GM18508 (cell line): ENCODE results near the gene ADGRB2.
"Not testable (repeated sequence)": the region's sequence is repeated elsewhere in the genome, so short reads cannot be mapped to it uniquely, and the experiment has no call there.

Experiments used
- ATAC-seq: cut with Tn5 transposase; IDR thresholded peaks from one replicate; pipeline ENCODE4 v1.9.1; 2021; ENCODE audit warnings: moderate number of reproducible peaks; ENCODE audit not compliant: insufficient read depth, unreplicated experiment

Gene ADGRB2

DNA sequence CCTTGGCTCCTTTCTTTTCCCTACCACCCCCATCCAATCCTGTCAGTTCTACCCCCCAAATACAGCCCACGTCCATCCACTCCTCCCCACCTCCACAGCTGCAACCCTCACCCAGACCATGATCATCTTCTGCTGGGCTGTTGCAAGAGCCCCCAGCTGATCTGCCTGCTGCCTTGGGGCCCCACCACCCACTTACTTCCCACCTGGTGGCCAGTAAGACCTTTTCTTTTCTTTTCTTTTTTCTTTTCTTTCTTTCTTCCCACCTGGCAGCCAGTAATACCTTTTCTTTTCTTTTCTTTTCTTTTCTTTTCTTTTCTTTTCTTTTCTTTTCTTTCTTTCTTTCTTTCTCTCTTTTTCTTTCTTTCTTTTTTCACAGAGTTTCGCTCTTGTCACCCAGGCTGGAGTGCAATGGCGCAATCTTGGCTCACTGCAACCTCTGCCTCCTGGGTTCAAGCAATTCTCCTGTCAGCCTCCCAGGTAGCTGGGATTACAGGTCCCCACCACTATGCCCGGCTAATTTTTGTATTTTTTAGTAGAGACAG is 57.0 kb downstream of the ADGRB2 start:
- not testable (repeated sequence) for ATAC-seq

DNA sequence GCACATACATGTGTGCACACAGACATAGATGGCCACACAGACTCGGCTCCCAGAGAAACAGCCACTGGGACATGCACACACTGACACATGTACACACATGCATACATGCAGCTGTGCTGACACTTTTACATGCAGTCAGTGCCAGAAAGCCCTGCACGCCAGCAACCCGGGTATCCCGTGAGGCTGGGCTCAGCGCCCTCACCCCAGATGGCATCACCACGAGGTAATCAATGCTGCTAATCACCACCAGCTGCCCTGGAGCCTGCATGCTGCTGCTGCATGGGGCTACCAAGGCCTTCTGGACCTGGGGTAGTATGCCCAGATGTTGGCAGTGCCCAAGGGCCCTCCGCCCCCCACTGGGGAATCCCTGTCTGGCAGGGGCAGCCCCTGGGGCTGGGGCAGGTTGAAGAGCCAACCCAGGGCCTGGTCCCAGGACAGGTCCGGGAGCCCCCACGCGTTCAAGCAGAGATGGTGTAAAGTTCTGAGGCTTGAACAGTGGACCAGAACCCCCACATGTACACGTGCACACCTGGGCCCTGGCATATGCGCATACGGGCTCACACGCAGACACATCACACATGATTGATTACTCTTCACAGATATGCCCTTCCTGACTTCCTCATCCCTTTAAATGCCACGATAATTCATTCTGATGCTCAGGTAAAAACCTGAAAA is 57.6 kb downstream of the ADGRB2 start:
- ATAC-seq, result no peak

DNA sequence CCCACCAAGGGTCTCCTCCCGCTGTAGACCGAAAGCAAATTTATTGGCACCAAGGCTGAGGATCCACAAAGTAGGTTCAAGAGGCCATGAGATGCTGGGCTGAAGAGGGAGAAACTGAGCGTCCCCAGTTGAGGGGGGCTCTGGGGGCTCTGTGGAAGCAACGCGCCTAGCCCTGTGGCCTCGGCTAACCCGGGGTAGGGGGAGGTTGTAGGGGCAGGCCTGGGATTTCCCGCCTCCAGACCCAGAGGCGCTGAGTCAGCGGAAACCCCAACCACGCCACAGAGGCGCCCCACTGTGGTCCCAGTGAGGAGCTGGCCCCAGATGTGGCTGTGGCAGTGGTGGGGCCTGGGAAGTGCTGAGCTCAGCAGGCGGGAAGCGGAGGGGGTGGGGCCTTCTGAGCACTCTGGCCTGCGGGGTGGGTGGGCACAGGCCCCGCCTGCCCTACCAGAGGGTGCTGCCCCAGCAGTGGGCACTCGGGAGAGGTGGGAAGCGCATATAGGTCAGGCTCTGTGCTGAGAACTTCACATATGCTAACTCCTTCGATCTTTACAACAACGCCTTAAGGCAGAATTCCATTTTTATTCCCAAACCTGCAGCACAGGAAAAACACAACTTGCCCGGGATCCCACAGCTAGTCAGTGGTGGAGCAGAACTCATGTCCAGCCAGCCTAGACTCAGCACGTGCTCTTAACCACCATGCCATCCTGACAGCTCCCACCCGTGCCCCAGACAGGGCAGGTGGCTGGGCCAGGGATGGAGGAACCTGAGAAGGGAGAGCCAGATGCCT is 58.9 kb downstream of the ADGRB2 start:
- ATAC-seq, result no peak

DNA sequence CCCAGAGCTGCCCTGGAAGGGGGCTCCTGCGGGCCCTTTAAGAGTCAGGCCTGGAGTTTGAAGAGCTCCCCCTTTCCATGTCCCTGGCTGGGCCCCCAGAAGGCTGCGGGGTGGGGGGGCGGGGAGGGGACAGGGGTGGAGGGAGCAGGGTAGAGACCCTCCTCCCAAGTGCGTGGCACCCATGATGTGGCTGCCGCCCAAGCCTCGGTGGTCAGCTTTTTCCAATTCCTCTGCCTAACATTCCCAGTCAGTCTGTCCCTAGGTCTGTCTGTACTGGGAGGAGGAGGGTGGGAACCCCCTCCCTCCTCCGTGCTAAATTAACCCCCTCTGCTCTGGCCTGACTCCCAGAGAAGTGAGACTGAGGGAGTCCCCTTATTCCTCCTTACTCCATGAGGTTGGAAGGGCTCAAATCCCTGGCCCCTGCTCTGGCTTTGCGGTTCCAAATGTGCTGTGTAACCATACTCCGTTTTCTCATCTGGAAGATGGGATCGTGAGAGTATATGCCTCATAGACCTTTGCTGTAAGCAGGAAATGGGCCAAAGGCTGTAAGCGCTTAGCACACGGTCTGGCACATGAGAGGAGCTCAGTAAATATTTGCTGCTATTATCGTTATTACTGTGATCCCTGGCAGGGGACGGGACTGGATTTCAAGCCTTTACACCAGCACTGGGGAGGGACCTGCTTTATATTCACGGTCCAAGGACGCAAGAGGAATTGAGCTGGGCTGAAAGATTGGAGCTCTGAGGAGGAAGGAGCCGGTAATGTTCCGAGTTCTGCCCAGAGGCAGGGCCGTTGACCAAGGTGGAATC is 59.7 kb downstream of the ADGRB2 start:
- ATAC-seq, result no peak

DNA sequence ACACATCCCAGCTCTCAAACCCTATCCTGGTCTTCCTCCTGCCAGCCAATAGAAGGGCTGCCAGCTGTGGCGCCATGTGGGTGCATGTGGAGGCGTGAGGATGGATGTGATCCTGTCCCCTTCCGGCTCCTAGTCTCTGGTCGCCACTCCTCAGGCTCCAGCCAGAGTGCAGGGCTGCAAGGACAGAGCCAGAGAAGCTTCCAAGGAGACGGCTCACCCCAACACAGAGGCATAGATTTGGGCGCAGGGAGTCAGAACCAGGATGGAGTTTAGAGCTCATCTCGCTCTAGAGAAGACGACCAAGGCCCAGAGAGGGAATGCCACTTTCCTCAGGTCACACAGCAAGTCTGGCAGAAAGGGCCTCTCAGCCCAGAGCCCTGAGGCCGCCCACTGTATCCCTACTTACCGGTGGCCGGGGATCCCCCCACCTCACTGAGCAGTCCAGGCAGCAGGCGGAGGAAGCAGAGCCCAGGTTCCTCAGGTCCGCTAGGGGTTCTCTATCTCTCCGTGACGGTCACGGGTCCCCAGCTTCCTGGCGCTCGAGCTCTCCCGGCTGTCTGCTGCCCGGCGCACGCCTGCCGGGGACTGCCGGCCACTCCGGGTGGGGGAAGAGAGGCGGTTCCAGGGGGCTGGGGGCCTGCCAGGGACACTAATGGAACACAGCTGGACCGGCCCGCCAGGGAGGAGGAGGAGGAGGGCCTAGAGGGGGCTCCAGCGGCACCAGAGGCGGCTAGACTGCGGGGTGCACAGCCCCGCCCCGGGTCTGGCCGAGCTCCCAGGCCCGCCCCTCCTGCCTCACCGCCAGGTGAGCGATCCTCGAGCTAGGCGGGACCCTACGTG is 60.5 kb downstream of the ADGRB2 start, which contains the start of gene COL16A1:
TSS of gene COL16A1 (minus strand) at position 587 of the 840 bp plus-strand sequence. CDS start 1,824 bp downstream, outside the sequence.
- no peak for ATAC-seq

DNA sequence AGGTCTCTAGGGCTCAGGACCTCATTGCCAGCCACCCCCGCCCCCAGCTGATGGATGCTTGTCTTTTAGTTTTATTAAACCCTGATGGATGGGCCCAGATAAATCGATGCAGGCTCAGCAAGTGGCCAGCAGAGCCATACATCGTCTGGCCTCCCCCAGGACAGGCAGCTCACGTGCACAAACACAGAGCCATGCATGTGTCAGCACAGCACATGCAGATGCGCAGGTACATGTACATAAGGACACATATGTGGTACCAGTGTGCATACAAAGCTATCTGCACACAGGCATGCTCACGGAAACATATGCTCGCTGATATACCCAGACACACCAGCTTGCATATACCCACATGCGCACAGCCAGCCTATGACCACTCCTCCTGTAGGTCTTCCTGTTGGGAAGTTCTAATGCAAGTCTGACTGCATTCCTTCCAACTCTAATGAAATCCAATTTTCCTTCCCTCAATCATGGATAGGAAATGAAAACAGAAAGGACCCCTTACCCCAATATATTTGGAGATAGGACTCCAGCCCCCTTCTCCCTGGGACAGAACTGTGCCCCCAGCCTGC is 61.2 kb downstream of the ADGRB2 start:
- ATAC-seq, result no peak

DNA sequence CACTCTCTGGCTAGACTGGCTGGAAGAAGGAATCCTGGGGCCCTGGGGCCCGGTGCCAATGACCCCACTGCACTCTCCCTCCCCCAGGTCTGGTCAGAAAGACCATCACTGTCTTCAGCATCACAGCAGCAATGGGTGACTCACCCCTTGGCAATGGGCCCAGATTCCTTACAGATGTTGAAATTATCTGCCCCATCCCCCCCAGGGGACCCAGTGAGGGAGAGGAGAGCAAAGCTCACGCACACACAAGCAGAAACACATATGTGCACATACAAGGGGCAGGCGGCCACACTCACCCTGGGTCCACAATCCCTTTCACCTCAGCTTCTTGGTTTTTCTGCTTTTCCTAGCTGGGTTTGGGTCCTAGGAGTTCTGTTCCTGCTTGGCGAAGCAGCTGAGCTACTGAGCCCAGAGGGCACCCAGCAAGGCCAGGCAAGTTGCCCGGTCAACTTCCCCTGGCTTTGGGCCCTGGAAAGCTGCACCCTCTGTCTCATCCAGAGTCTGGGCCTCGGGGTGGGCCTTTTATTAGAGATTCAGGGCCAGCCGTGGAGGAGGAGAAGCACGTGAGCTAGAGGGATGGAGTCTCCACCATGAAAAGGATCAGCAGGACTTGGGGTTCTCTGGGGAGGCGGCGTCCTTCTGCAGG is 62.9 kb downstream of the ADGRB2 start:
- no peak for ATAC-seq

DNA sequence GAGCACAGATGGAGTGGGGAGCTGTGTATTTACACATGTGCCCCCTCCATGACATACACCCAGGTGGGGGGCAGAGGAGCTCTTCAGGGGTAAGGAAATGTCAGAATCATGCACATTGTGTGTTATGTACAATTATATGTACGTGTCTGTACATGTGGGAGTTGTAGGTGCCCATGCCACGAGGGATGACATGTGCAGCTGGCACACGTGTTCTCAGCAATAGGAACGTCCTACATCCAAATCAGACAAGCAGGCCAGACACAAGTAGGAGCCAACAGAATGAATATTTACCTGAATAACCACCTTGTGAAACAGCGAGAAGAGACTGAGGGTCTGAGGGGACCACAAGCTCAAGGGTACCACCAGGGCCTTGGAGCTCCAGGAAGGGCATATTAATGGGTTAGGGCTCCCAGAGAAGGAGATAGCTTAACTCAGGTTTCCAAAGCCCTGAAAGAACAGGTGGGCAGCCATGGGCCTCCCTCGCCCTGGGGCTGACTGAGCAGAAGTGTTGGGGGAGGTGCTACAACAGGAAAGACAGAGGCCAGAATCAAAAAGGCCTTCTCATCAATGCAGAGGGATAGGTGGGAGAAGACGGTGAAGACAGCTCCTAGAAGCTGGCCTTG is 63.6 kb downstream of the ADGRB2 start:
- no peak for ATAC-seq

DNA sequence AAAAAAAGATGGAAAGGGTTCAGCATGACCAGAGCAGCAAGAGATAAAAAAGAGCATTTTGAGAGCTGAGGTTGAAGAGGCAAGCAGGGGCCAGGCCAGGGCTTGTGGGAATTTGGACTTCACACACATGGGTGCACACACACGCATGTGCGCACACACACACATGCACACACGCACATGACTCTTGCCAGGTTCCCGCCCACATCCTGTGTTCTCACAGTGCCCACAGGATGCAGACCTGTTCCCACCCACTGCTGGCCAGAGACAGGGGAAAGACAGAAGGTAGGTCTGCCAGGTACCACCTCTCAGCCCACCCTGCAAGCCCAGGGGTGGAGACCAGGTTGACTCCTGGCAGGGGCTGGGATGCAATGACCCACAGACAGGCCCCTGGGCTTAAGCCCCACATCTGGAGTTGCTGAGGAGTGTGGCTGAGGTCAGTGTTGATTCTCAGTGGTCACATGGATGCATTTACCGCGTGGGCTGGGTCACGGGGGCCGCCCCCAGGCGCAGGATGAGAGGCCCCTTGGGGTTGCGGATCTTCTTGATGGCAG is 64.7 kb downstream of the ADGRB2 start:
- no peak for ATAC-seq

DNA sequence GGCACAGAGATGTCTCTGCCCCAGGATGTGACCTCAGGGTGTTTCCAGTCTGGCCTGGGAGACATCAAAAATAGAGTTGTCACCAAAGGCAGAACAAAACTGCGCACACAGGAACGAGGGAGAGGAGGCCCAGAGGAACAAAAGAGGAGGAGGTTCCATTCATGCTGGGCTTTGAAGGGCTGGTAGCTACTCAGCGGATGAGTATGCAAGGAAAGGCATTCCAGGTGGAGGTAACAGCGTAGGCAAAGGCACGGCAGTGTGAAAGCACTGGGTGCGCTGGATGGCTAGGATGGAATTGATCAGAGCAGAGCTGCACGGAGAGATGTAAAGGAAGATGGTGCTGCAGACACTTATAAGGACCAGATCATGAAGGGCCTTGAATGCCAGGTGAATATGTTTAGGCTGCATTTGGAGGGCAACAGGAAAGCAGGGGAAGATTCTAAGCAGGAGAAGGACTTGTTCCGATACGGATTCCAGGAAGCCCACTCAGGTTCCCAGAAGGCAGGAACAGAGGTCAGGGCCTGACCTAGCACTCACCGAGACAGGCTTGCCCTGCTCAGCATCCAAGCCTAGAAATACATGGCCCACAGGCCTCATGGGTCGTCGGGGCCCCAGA is 66.7 kb downstream of the ADGRB2 start:
- ATAC-seq, result no peak

DNA sequence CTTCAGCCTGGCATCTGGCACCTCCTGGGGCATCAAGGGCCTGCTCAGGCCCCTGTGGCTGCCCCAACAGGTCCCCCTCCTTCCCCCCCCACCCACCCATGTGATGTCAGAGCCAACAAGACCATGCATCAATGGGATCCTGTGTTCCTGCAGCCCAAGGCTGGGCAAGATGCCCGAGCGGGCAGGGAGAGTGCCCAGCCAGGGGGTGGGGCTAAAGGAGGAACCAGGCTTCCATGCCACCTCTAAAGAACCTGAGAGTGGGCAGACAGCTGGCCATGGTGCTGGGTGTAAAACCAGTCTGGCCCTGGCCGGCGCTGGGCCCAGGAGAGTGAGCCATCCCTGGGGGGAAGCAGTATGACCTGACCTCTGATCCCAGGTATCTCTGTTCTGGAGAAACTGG is 67.9 kb downstream of the ADGRB2 start:
- no peak for ATAC-seq

DNA sequence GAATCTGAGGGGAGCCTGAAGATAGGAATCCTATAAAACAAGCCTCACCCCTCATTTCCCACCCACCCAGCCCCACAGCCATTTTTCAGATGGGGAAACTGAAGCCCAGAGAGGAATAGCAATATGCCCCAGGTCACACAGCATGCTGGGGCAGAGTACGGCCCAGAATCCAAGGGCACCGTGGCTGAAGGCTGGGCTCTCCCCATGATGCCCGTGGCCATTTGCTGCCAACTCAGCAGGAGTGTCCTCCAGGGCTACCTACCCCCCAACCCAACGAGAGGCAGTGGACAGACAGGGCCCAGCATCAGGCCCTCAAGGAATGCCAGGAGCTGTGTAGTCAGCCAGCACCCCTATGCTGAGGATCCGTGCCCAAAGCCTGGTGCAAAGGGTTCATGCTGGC is 68.8 kb downstream of the ADGRB2 start:
- ATAC-seq, result no peak

DNA sequence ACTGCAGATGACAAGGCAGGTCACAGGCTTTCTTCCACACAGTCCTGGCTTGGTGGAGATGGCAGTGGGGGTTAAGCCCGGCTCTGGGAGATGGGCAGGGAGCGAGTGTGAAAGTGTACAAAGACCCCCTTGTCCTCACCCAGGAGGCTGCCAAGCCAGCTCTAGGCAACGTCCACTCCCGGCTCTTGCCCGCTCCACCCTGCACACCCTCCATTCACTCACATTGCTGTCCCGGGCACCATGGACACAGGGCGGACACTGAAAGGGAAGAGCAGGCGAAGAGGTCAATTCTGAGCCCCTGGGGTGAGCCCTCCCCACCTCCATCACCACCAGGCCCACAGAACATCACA is 69.2 kb downstream of the ADGRB2 start:
- no peak for ATAC-seq

DNA sequence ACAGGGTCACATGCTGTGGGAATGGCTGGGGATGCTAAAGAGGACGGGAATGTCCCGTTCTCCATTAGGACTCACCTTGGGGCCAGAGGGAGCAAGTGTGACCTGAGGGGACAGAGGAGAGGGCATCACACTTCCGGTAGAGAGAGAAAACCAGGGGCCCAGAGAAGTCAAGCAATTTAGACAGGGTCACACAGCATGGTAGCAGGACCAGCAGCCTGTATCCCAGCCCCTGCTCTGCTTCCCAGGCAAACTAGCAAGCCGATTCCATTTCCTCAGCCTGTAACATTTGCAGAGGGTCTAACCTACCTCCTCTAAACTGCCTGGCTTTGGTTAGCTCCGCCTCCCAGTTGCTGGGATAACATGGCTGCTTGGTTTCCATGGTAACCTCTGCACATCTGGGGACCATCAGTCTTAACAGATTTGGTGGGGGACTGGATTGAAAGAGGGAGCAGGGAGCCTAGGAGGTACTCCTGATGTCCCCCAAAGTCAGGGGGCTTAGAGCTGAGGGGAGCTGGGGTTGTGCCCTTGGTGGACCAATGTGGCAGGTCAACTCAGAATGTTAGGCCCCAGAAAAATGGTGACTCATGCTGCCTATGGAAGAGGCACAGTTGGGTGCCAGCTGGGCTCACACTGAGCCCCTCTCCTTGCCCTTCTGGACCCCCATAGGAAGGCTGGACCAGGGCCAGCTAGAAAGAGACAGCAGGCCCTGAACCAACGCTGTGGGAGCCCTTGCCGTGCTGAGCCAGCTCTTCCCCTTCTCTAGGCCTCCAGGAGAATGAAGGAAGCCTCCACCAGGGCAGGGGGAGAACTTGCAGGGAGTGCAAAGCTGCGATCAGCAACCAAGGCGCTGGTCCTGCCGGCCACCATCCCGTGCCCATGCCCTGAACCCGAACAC is 69.8 kb downstream of the ADGRB2 start:
- ATAC-seq, result no peak

DNA sequence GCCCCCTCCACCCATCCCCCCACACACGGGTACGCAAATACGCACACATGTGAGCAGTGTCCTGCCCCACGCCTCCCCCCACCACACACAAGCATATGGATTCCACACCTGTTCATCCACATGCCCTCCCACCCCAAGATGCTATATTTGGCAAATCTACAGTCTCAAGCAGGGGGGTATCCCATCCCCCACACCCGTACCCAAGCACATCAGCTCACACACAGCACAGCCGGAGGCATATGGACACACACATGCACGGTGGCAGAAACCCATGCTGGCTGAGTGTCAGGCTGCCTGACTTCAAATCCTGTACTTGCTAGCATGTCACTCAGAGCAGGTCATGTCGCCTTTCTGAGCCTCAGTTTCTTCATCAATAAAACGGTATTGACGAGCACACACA is 70.9 kb downstream of the ADGRB2 start:
- ATAC-seq, result no peak

DNA sequence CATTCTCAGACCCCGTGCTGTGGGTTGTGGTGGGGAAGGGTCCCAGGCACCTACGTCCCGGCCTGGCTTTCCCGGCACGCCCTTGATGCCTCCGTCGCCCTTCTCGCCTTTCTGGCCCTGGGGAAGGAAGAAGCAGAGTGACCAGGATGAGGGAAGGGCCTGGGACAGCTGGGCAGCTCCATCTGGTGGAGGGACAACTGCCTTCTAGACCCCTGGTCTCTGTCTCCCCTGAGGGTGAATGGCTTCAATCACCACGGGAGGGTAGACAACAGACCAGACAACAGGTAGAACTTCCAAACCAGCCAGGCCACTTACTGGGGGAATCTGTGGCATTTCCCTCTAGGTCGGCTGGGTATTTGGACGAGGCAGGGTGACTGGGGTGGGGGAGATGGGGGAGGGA is 72.2 kb downstream of the ADGRB2 start:
- no peak for ATAC-seq

DNA sequence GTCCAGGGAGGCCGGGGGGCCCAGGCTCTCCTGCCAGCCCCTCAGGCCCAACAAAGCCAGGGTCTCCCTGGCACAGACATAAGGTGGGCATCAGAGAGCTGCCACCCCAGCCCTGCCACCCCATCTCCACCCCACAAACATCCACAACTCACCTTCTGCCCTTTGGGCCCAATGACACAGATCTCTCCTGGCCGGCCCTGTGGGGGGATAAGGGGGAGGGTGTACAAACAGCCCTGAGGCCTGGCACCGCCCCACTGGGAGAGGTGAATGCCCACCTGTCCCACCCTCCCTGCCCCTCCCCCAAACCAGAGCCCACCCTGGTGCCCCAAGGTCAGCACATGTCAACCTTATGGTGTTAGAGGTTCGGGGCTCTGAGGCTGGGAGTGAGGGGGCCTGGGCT is 72.7 kb downstream of the ADGRB2 start:
- no peak for ATAC-seq
